Measurements from ENCODE around the gene STAP2.

- TF ChIP-seq CTCF (IDR thresholded peaks at IDR 0.05) (no peak), EZH2 (IDR thresholded peaks at IDR 0.05) (no peak), EZH2phosphoT487 (IDR thresholded peaks at IDR 0.05) (no peak)
Measured at GRCh38 chr19:4365791-4366665, 27.4 kb upstream of the STAP2 start.

All from neural progenitor cell (in vitro differentiated cells).